ENCODE results near the gene FBXO41.
"Not testable (repeated sequence)": the region's sequence is repeated elsewhere in the genome, so short reads cannot be mapped to it uniquely, and the experiment has no call there.

Gene FBXO41

GRCh38 chr2:73263540-73264331 lies 20.5 kb downstream of the FBXO41 start:
- Mint-ChIP-seq H3K9me3 (no peaks in the 10 kb centered on the region), H3K27me3 (no peaks in the 10 kb centered on the region), H3K36me3 (ENCODE audit: insufficient read depth) (peaks cover 8% of the 10 kb centered on the region), H3K27ac (no peak overlapping the region), H3K4me3 (no peak overlapping the region), H3K4me1 (ENCODE audit: low read depth in 2 of 2) (peaks cover 9 to 12% of the 10 kb centered on the region in 2 donors)
- ATAC-seq (replicated peaks): no peak
- DNase-seq: no peak

- not testable (repeated sequence) for H3K27ac Mint-ChIP-seq; H3K4me3 Mint-ChIP-seq; ATAC-seq (replicated peaks); H3K27me3 Mint-ChIP-seq; H3K9me3 Mint-ChIP-seq; H3K4me1 Mint-ChIP-seq (ENCODE audit: low read depth in 2 of 2); DNase-seq; H3K36me3 Mint-ChIP-seq (ENCODE audit: insufficient read depth)
Measured at GRCh38 chr2:73262691-73263429, 21.4 kb downstream of the FBXO41 start.

- Mint-ChIP-seq H3K9me3 (no peaks in the 10 kb centered on the region), H3K36me3 (ENCODE audit: insufficient read depth) (peaks cover 8% of the 10 kb centered on the region), H3K27ac (no peak overlapping the region), H3K4me3 (no peak overlapping the region), H3K27me3 (no peaks in the 10 kb centered on the region), H3K4me1 (ENCODE audit: low read depth in 2 of 2) (peaks cover 4 to 10% of the 10 kb centered on the region in 2 donors)
- ATAC-seq (replicated peaks) (no peak), DNase-seq (no peak)
Measured at GRCh38 chr2:73262108-73262651, 22.1 kb downstream of the FBXO41 start.

GRCh38 chr2:73260338-73260984 lies 23.8 kb downstream of the FBXO41 start:
- no peaks in the 10 kb centered on the region for H3K9me3 Mint-ChIP-seq
- H3K4me3 Mint-ChIP-seq: no peak overlapping the region
- DNase-seq (no peak), ATAC-seq (replicated peaks) (no peak)
- no peaks in the 10 kb centered on the region for H3K27me3 Mint-ChIP-seq
- no peak overlapping the region for H3K27ac Mint-ChIP-seq
- H3K36me3 Mint-ChIP-seq (ENCODE audit: insufficient read depth): peaks cover 8% of the 10 kb centered on the region
- peaks cover 3 to 4% of the 10 kb centered on the region in 2 donors for H3K4me1 Mint-ChIP-seq (ENCODE audit: low read depth in 2 of 2)

- Mint-ChIP-seq H3K9me3 (no peaks in the 10 kb centered on the region), H3K27me3 (no peaks in the 10 kb centered on the region), H3K27ac (peak overlapping the region in 1 of 2 donors; percentile 49), H3K4me1 (ENCODE audit: low read depth in 2 of 2) (peaks cover 3 to 4% of the 10 kb centered on the region in 2 donors), H3K36me3 (ENCODE audit: insufficient read depth) (peaks cover 8% of the 10 kb centered on the region), H3K4me3 (no peak overlapping the region)
- DNase-seq (no peak), ATAC-seq (replicated peaks) (no peak)
Measured at GRCh38 chr2:73259704-73260337, 24.5 kb downstream of the FBXO41 start.

DNA sequence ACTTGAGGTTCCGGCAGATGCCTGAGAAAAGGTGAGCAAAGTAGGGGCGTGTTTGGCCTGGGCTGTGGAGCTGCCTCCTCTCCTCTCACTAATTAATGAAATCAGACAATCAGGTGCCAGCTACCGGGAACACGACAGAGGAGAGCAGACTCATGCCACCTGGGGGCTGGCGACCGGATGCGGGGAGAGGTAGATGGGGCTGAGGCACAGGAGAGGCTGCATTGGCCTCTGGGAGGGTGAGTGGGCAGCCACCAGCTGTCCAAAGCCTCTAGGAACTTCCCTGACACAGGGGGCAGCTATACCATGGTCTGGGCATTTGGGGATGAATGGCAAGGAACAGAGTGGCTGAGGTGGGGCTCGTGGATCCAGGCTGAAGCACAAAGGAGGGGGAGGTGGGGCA lies 25.0 kb downstream of the FBXO41 start:
- Mint-ChIP-seq H3K27me3 (no peaks in the 10 kb centered on the region), H3K27ac (peak overlapping the region in 1 of 2 donors; percentile 49), H3K9me3 (no peaks in the 10 kb centered on the region), H3K4me3 (no peak overlapping the region), H3K36me3 (ENCODE audit: insufficient read depth) (peaks cover 8% of the 10 kb centered on the region), H3K4me1 (ENCODE audit: low read depth in 2 of 2) (peaks cover 3 to 4% of the 10 kb centered on the region in 2 donors)
- ATAC-seq (replicated peaks): no peak
- no peak for DNase-seq

DNA sequence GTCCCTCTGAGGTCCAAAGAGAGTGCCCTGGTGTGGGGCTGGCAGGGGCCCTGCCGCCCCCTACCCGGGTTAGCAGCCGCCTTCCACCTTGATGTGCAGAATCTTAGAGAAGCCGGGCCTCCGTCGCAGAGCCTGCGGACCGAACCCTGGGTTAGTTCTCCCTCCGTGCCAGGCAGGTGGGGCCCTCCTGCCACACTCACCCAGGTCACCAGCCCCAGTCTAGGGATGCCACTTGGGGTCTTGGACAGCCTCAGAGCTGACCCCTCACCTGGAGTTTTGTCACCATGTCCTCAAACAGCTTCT lies 25.4 kb downstream of the FBXO41 start:
- Mint-ChIP-seq H3K9me3 (no peaks in the 10 kb centered on the region), H3K4me3 (no peak overlapping the region), H3K4me1 (ENCODE audit: low read depth in 2 of 2) (peaks cover 3 to 4% of the 10 kb centered on the region in 2 donors), H3K27me3 (no peaks in the 10 kb centered on the region), H3K27ac (no peak overlapping the region), H3K36me3 (ENCODE audit: insufficient read depth) (peaks cover 8% of the 10 kb centered on the region)
- DNase-seq (no peak), ATAC-seq (replicated peaks) (no peak)

- DNase-seq (no peak), ATAC-seq (replicated peaks) (no peak)
- Mint-ChIP-seq H3K4me1 (ENCODE audit: low read depth in 2 of 2) (peaks cover 3 to 4% of the 10 kb centered on the region in 2 donors), H3K4me3 (no peak overlapping the region), H3K9me3 (no peaks in the 10 kb centered on the region), H3K27me3 (no peaks in the 10 kb centered on the region), H3K27ac (peak overlapping the region in 1 of 2 donors; percentile 32), H3K36me3 (ENCODE audit: insufficient read depth) (peaks cover 6% of the 10 kb centered on the region)
Measured at GRCh38 chr2:73258186-73258912, 25.9 kb downstream of the FBXO41 start.

DNA sequence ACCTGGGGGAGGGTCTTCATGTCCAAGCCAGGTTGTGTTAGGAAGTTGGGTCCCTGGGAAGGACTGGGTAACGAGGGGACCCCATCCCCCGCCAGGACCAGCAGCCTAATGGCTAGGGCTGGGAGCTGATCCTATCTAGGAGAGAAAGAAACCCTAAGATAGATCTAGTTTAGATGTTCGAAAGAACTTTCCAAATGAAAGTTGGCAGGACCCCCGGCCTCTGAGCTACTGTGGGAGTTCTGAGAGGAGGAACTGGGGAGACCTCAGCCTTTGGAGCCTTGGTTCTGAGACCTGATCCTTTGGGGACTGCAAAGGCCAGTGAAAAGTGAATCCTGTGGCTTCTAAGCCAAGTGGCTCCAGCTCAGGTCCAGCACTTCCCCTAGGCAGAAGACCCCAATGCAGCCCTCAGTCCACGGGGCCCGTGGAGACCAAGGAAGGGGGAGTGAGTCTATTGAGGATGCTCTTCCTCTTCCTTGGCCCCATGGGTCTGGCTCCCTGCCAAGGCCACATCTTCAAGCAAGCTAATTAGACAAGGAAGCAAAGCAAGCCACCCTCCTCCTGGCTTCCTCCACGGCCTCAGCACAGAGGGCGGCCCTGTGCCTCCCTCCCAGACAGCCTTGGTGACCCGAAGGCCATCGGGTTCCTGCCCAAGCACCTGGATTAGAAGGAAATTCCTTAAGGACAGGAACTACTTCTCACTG lies 26.7 kb downstream of the FBXO41 start:
- peak overlapping the region; percentile 32 to 75 for H3K27ac Mint-ChIP-seq
- no peaks in the 10 kb centered on the region for H3K9me3 Mint-ChIP-seq
- H3K4me3 Mint-ChIP-seq: no peak overlapping the region
- H3K4me1 Mint-ChIP-seq (ENCODE audit: low read depth in 2 of 2): peaks cover 3 to 4% of the 10 kb centered on the region in 2 donors
- no peaks in the 10 kb centered on the region for H3K27me3 Mint-ChIP-seq
- DNase-seq (no peak), ATAC-seq (replicated peaks) (no peak)
- H3K36me3 Mint-ChIP-seq (ENCODE audit: insufficient read depth): peaks cover 5% of the 10 kb centered on the region

DNA sequence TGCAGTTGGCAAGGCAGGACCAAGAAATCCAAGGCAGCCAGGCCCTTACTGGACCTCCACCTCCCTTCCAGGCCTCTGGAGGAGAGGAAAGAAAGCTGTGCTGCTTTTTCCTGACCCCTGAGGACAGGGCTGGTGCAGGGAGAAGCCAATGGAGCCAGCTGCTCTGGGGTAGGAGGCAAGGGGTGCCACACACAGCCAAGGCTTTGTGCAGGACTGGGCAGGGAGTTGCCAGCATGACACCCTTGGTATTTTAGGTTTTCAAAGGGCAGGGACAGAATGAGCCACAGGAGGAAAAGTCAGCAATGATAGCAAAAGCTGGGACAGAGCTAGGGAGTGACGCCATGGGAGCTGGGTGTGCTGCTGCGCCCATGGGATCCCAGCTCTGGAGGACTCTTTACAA lies 27.3 kb downstream of the FBXO41 start:
- Mint-ChIP-seq H3K4me3 (no peak overlapping the region), H3K4me1 (ENCODE audit: low read depth in 2 of 2) (peaks cover 3 to 4% of the 10 kb centered on the region in 2 donors), H3K27me3 (no peaks in the 10 kb centered on the region), H3K9me3 (no peaks in the 10 kb centered on the region), H3K27ac (peak overlapping the region; percentile 74 to 75), H3K36me3 (ENCODE audit: insufficient read depth) (peaks cover 5% of the 10 kb centered on the region)
- ATAC-seq (replicated peaks) (no peak), DNase-seq (no peak)

DNA sequence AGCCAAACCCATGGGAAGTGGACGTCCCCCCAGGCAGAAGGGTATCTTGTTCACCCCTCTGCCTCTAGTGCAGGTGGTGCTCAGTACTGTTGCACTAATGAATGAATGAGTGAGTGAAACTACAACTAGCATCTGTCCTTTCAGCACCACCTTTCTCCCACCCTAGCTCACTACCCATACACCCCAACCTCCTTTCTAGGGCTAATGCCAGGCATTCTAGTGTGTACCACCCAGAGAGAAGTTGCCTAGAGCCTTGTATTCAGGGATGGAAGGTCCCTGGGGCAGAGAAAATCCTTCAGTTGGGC lies 27.7 kb downstream of the FBXO41 start:
- H3K4me1 Mint-ChIP-seq (ENCODE audit: low read depth in 2 of 2): peaks cover 3 to 4% of the 10 kb centered on the region in 2 donors
- no peak for DNase-seq
- ATAC-seq (replicated peaks): no peak
- H3K27ac Mint-ChIP-seq: peak overlapping the region; percentile 74 to 75
- no peaks in the 10 kb centered on the region for H3K9me3 Mint-ChIP-seq
- H3K4me3 Mint-ChIP-seq: no peak overlapping the region
- H3K27me3 Mint-ChIP-seq: no peaks in the 10 kb centered on the region
- peaks cover 5% of the 10 kb centered on the region for H3K36me3 Mint-ChIP-seq (ENCODE audit: insufficient read depth)

GRCh38 chr2:73255907-73256617 lies 28.2 kb downstream of the FBXO41 start:
- no peaks in the 10 kb centered on the region for H3K27me3 Mint-ChIP-seq
- no peaks in the 10 kb centered on the region for H3K9me3 Mint-ChIP-seq
- ATAC-seq (replicated peaks): no peak
- H3K36me3 Mint-ChIP-seq (ENCODE audit: insufficient read depth): peaks cover 10% of the 10 kb centered on the region
- H3K4me3 Mint-ChIP-seq: no peak overlapping the region
- H3K27ac Mint-ChIP-seq: peak overlapping the region; percentile 17 to 74
- peaks cover 3 to 4% of the 10 kb centered on the region in 2 donors for H3K4me1 Mint-ChIP-seq (ENCODE audit: low read depth in 2 of 2)
- DNase-seq: no peak

Measured in effector memory CD8-positive, alpha-beta T cell (primary cell).